ENCODE measurements around the gene PLCXD3. TPM values are rescaled to one million over a fixed set of nuclear protein-coding genes. Genes with fewer than 3 reads are reported as not detected.

PLCXD3 gene
- total RNA-seq, 1 donor from 2014 or later, result not detected

- no peak overlapping the region for H3K4me3 Mint-ChIP-seq (ENCODE audit: unreplicated experiment)
- H3K27me3 Mint-ChIP-seq (ENCODE audit: unreplicated experiment), result no peaks in the 10 kb centered on the region
- no peak overlapping the region for H3K27ac Mint-ChIP-seq (ENCODE audit: unreplicated experiment)
- no peak for TF ChIP-seq CTCF (IDR thresholded peaks at IDR 0.05)
- no peaks in the 10 kb centered on the region for H3K9me3 Mint-ChIP-seq (ENCODE audit: unreplicated experiment)
- no peaks in the 10 kb centered on the region for H3K36me3 Mint-ChIP-seq (ENCODE audit: unreplicated experiment)
- no peak for DNase-seq (ENCODE audit: extremely low spot score, unreplicated experiment)
- no peaks in the 10 kb centered on the region for H3K4me1 Mint-ChIP-seq (ENCODE audit: unreplicated experiment)
Measured at GRCh38 chr5:41337216-41337615, 173.2 kb downstream of the PLCXD3 start.

GRCh38 chr5:41336471-41336870, 173.9 kb downstream of the PLCXD3 start:
- Mint-ChIP-seq H3K4me1 (ENCODE audit: unreplicated experiment) (no peaks in the 10 kb centered on the region), H3K27me3 (ENCODE audit: unreplicated experiment) (no peaks in the 10 kb centered on the region), H3K9me3 (ENCODE audit: unreplicated experiment) (no peaks in the 10 kb centered on the region), H3K27ac (ENCODE audit: unreplicated experiment) (no peak overlapping the region), H3K4me3 (ENCODE audit: unreplicated experiment) (no peak overlapping the region), H3K36me3 (ENCODE audit: unreplicated experiment) (no peaks in the 10 kb centered on the region)
- no peak for TF ChIP-seq CTCF (IDR thresholded peaks at IDR 0.05)
- no peak for DNase-seq (ENCODE audit: extremely low spot score, unreplicated experiment)

- Mint-ChIP-seq H3K4me3 (ENCODE audit: unreplicated experiment) (no peak overlapping the region), H3K27me3 (ENCODE audit: unreplicated experiment) (no peaks in the 10 kb centered on the region), H3K36me3 (ENCODE audit: unreplicated experiment) (no peaks in the 10 kb centered on the region), H3K9me3 (ENCODE audit: unreplicated experiment) (no peaks in the 10 kb centered on the region), H3K4me1 (ENCODE audit: unreplicated experiment) (no peaks in the 10 kb centered on the region), H3K27ac (ENCODE audit: unreplicated experiment) (no peak overlapping the region)
- no peak for DNase-seq (ENCODE audit: extremely low spot score, unreplicated experiment)
- TF ChIP-seq CTCF (IDR thresholded peaks at IDR 0.05), result no peak
Measured at GRCh38 chr5:41335596-41336181, 174.7 kb downstream of the PLCXD3 start.

- Mint-ChIP-seq H3K36me3 (ENCODE audit: unreplicated experiment) (no peaks in the 10 kb centered on the region), H3K9me3 (ENCODE audit: unreplicated experiment) (no peaks in the 10 kb centered on the region), H3K4me1 (ENCODE audit: unreplicated experiment) (no peaks in the 10 kb centered on the region), H3K27ac (ENCODE audit: unreplicated experiment) (no peak overlapping the region), H3K4me3 (ENCODE audit: unreplicated experiment) (no peak overlapping the region), H3K27me3 (ENCODE audit: unreplicated experiment) (no peaks in the 10 kb centered on the region)
- no peak for DNase-seq (ENCODE audit: extremely low spot score, unreplicated experiment)
- no peak for TF ChIP-seq CTCF (IDR thresholded peaks at IDR 0.05)
Measured at GRCh38 chr5:41334758-41335157, 175.6 kb downstream of the PLCXD3 start.

GRCh38 chr5:41334221-41334620, 176.2 kb downstream of the PLCXD3 start:
- H3K9me3 Mint-ChIP-seq (ENCODE audit: unreplicated experiment), result no peaks in the 10 kb centered on the region
- TF ChIP-seq CTCF (IDR thresholded peaks at IDR 0.05), result no peak
- no peaks in the 10 kb centered on the region for H3K36me3 Mint-ChIP-seq (ENCODE audit: unreplicated experiment)
- no peak overlapping the region for H3K27ac Mint-ChIP-seq (ENCODE audit: unreplicated experiment)
- no peaks in the 10 kb centered on the region for H3K4me1 Mint-ChIP-seq (ENCODE audit: unreplicated experiment)
- no peak overlapping the region for H3K4me3 Mint-ChIP-seq (ENCODE audit: unreplicated experiment)
- H3K27me3 Mint-ChIP-seq (ENCODE audit: unreplicated experiment), result no peaks in the 10 kb centered on the region
- DNase-seq (ENCODE audit: extremely low spot score, unreplicated experiment), result no peak
